ENCODE measurements around the gene RTL1.

The RTL1 gene

DNA sequence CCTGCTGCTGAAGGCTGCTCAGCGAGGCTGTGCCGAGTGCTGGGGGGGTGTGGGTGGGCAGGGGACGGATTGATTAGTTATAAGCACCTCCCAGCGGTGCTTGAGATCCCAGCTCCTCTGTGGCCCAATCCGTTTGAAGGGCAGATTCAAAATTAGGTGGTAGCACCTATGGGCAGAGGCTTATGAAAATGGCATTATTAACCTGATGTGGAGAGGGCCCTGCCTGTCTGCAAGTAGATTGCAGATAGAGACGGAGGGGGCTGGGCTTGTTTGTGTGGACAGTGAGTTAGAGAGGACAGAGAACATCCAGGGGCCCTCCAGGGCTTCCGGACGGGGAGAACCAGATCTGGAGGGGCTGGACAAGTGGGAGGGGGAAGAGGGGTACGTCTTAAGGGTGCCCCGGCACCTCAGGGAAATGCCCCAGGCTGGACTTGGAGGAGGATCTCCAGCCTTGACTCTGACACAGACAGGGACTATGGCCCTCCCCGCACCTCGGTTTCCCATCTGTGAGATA is at the start of gene RTL1:
Gene RTL1, minus strand, starts transcription at position 51 of the 514 bp plus-strand sequence. CDS start 18,934 bp downstream, outside the sequence.
- no peak for DNase-seq (ENCODE audit: low read depth in 2 of 2)
- no peak within 1 kb of the TSS for H3K4me3 ChIP-seq (replicated peaks in 1 of 2; ENCODE audit: low read depth in 2 of 2, low read length in 2 of 2)
- TF ChIP-seq, protein P1, sequence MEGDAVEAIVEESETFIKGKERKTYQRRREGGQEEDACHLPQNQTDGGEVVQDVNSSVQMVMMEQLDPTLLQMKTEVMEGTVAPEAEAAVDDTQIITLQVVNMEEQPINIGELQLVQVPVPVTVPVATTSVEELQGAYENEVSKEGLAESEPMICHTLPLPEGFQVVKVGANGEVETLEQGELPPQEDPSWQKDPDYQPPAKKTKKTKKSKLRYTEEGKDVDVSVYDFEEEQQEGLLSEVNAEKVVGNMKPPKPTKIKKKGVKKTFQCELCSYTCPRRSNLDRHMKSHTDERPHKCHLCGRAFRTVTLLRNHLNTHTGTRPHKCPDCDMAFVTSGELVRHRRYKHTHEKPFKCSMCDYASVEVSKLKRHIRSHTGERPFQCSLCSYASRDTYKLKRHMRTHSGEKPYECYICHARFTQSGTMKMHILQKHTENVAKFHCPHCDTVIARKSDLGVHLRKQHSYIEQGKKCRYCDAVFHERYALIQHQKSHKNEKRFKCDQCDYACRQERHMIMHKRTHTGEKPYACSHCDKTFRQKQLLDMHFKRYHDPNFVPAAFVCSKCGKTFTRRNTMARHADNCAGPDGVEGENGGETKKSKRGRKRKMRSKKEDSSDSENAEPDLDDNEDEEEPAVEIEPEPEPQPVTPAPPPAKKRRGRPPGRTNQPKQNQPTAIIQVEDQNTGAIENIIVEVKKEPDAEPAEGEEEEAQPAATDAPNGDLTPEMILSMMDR (IDR thresholded peaks at IDR 0.05; ENCODE audit: low read depth, low read length) = no peak

DNA sequence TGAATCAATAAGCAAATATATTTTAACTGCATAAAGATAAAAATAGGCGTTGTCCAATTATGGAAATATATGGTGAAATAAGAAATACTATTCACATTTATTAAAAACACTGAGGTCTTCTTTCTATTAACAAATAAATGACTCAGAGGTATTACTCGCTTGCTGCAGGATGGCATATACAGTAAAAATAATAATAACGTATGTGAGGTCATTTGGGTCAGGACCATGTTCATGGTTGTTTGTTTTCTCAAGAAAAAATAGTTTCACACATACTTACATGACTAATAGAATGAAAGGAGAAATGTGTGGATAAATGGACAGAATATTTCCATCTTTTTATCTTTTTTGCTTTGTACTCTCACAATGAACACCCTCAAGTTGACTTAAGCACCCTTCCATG is 46.5 kb upstream of the RTL1 start:
- DNase-seq (ENCODE audit: low read depth in 2 of 2) = peak in 1 of 2 donors; percentile 15
- TF ChIP-seq, protein P1 (IDR thresholded peaks at IDR 0.05; ENCODE audit: low read depth, low read length) = no peak
- no peak overlapping the region for H3K4me3 ChIP-seq (replicated peaks in 1 of 2; ENCODE audit: low read depth in 2 of 2, low read length in 2 of 2)

DNA sequence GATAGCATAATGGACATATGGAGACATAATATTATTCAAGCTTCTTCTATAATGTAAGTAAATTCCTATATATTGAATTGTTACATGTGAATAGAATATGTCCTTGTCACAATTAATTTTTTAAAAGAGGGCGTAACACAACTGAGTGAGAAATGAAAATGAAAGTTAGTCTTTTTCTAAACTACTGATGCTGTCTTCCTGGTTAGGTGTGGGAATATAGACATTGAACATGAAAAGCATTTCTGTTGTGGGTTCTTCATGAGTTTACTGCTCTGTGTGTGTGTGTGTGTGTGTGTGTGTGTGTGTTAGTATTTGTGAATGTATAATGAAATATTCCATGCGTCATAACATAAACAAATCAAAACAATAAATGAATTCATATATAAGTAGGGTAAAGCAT is 40.5 kb upstream of the RTL1 start:
- TF ChIP-seq, protein P1 (IDR thresholded peaks at IDR 0.05; ENCODE audit: low read depth, low read length) = no peak

DNA sequence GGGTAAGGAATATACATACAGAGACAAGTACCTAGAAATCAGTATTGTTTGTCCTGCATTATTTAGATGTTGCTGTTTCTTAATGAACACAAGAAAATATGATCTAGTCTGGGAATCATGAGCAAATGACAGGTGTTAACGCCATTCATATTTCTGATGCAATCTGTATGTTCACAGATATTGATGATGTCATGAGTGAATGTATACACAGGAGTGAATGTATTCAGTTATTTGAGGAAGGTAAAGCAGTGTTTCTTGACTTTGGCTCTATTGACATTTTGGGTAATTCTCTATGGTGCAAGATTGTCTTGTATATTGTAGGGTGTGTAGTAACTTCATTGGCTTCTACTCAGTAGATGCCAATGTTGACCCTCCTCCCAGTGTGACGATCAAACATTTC is 26.7 kb upstream of the RTL1 start:
- DNase-seq (ENCODE audit: low read depth in 2 of 2) = no peak
- H3K4me3 ChIP-seq (replicated peaks in 1 of 2; ENCODE audit: low read depth in 2 of 2, low read length in 2 of 2) = no peak overlapping the region
- TF ChIP-seq, protein P1 (IDR thresholded peaks at IDR 0.05; ENCODE audit: low read depth, low read length) = no peak

More for the DNA sequence above, 40.5 kb upstream of the RTL1 start:
- no peak overlapping the region for H3K4me3 ChIP-seq (replicated peaks in 1 of 2; ENCODE audit: low read depth in 2 of 2, low read length in 2 of 2)
- DNase-seq (ENCODE audit: low read depth in 2 of 2) = no peak

DNA sequence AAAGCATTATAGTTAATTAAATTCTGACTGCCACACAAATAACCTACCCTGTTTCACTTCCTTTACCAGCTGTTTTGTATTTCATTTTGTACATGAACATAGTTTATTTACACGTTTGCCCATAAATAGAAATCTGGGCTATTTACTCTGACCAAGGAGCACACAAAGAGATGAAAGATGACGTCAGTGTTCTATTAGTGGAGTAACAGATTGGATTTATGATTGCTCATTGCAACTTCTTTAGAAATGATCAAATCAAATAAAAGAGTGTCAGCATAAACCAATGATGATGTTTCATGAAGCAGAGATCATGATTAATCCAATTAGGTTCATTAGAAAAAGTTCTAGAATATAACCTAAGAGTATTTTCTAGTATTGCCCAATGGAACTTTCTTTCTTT is 12.0 kb upstream of the RTL1 start:
- H3K4me3 ChIP-seq (replicated peaks in 1 of 2; ENCODE audit: low read depth in 2 of 2, low read length in 2 of 2) = no peak overlapping the region
- DNase-seq (ENCODE audit: low read depth in 2 of 2) = no peak
- TF ChIP-seq, protein P1 (IDR thresholded peaks at IDR 0.05; ENCODE audit: low read depth, low read length) = no peak

DNA sequence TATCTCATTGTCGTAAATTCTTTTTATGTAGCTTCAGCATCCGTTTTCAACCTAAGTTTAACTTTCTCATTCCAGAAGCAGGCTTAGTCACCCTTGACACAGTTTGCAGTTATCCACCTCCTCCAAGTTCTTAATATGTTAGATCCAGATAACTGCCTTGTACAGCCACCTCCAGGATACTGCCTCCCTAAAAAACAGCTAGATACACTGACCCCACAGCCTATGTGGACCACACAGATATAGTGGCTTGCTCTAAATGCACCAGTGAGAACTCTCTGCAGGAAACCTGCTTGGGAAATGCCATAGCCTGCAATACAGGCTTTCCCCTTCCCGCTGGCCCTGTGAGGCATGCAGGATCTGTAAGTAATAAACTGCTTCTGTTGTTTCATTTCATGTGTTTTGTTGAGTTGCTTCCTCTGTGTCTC is 11.1 kb upstream of the RTL1 start:
- no peak overlapping the region for H3K4me3 ChIP-seq (replicated peaks in 1 of 2; ENCODE audit: low read depth in 2 of 2, low read length in 2 of 2)
- peak in 1 of 2 donors; percentile 14 for DNase-seq (ENCODE audit: low read depth in 2 of 2)
- TF ChIP-seq, protein P1 (IDR thresholded peaks at IDR 0.05; ENCODE audit: low read depth, low read length) = no peak

Data from cardiac fibroblast (primary cell).